HL-60 (cell line): ENCODE data around the gene HIVEP1.

Source experiments
- DNase-seq, 2 experiments: peaks; one replicate each; pipeline ENCODE4 v3.0.0-alpha.2; 2010 to 2020; ENCODE audit warnings: low read depth in 1 of 2, low spot score in 1 of 2
- H3K27ac ChIP-seq: fragments of 250-450 bp; sonication (Bioruptor Pico); replicated peaks from 2 replicates; pipeline ENCODE4 v1.5.1; 2020; ENCODE audit warnings: mild to moderate bottlenecking, moderate library complexity
- H3K27me3 ChIP-seq: fragments of 250-450 bp; sonication (Bioruptor Pico); 2 replicates; pipeline ENCODE4 v1.5.1; 2021; ENCODE audit warnings: mild to moderate bottlenecking, moderate library complexity; ENCODE audit not compliant: insufficient read depth, poor library complexity, severe bottlenecking
- H3K4me3 ChIP-seq: replicated peaks from 2 replicates; pipeline ENCODE4 v1.5.1; 2011; ENCODE audit warnings: mild to moderate bottlenecking, control low read depth, low read length; ENCODE audit not compliant: insufficient read depth
- GABPA ChIP-seq: IDR thresholded peaks from 2 replicates; pipeline ENCODE4 v1.6.1; 2012; ENCODE audit warnings: low read depth
- POLR2AphosphoS5 ChIP-seq: IDR thresholded peaks from 2 replicates; pipeline ENCODE4 v1.6.1; 2012; ENCODE audit warnings: low read depth
- SPI1 ChIP-seq: IDR thresholded peaks from 2 replicates; pipeline ENCODE4 v1.6.1; 2012; ENCODE audit warnings: low read depth, mild to moderate bottlenecking, borderline replicate concordance
- TF ChIP-seq, protein P1 (sequence below): IDR thresholded peaks from one replicate; pipeline ENCODE4 v1.5.1; 2011; ENCODE audit warnings: low read length, control low read depth, inconsistent platforms; ENCODE audit not compliant: insufficient read depth
- TF ChIP-seq, protein P2 (sequence below): IDR thresholded peaks from 2 replicates; pipeline ENCODE4 v1.6.1; 2012; ENCODE audit warnings: low read depth; ENCODE audit not compliant: insufficient replicate concordance

The HIVEP1 gene

DNA sequence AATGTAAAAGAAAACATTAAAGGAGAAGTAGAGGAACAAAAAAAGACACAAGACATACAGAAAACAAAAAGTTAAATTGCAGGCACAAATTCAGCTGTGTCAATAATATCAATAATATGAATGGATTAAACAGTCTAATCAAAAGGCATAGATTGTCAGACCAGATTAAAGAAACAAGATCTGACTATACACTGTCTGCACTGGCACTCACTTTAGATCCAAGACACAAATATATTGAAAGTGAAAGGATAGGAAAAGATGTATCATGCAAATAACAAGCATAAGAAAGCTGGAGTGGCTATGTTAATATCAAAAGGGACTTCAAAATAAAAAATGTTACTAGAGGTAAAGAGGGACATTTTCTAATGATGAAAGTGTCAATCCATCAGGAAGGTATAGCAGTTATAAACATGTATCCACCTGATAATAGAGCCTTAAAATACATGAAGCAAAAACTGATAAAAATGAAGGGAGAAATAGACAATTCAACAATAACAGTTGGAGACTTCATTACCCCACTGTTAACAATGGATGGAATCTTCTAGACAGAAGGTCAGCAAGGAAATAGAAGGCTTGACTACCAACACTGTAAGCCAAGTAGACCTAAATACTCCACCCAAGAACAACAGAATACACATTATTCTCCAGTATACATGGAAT, 89.7 kb downstream of the HIVEP1 start:
- no peak overlapping the region for H3K4me3 ChIP-seq
- no peaks in the 10 kb centered on the region for H3K27me3 ChIP-seq
- DNase-seq = no peak
- TF ChIP-seq, protein P1, sequence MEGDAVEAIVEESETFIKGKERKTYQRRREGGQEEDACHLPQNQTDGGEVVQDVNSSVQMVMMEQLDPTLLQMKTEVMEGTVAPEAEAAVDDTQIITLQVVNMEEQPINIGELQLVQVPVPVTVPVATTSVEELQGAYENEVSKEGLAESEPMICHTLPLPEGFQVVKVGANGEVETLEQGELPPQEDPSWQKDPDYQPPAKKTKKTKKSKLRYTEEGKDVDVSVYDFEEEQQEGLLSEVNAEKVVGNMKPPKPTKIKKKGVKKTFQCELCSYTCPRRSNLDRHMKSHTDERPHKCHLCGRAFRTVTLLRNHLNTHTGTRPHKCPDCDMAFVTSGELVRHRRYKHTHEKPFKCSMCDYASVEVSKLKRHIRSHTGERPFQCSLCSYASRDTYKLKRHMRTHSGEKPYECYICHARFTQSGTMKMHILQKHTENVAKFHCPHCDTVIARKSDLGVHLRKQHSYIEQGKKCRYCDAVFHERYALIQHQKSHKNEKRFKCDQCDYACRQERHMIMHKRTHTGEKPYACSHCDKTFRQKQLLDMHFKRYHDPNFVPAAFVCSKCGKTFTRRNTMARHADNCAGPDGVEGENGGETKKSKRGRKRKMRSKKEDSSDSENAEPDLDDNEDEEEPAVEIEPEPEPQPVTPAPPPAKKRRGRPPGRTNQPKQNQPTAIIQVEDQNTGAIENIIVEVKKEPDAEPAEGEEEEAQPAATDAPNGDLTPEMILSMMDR = no peak
- TF ChIP-seq GABPA (no peak), POLR2AphosphoS5 (no peak), SPI1 (no peak)
- TF ChIP-seq, protein P2, sequence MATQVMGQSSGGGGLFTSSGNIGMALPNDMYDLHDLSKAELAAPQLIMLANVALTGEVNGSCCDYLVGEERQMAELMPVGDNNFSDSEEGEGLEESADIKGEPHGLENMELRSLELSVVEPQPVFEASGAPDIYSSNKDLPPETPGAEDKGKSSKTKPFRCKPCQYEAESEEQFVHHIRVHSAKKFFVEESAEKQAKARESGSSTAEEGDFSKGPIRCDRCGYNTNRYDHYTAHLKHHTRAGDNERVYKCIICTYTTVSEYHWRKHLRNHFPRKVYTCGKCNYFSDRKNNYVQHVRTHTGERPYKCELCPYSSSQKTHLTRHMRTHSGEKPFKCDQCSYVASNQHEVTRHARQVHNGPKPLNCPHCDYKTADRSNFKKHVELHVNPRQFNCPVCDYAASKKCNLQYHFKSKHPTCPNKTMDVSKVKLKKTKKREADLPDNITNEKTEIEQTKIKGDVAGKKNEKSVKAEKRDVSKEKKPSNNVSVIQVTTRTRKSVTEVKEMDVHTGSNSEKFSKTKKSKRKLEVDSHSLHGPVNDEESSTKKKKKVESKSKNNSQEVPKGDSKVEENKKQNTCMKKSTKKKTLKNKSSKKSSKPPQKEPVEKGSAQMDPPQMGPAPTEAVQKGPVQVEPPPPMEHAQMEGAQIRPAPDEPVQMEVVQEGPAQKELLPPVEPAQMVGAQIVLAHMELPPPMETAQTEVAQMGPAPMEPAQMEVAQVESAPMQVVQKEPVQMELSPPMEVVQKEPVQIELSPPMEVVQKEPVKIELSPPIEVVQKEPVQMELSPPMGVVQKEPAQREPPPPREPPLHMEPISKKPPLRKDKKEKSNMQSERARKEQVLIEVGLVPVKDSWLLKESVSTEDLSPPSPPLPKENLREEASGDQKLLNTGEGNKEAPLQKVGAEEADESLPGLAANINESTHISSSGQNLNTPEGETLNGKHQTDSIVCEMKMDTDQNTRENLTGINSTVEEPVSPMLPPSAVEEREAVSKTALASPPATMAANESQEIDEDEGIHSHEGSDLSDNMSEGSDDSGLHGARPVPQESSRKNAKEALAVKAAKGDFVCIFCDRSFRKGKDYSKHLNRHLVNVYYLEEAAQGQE = no peak
- H3K27ac ChIP-seq = no peak overlapping the region

DNA sequence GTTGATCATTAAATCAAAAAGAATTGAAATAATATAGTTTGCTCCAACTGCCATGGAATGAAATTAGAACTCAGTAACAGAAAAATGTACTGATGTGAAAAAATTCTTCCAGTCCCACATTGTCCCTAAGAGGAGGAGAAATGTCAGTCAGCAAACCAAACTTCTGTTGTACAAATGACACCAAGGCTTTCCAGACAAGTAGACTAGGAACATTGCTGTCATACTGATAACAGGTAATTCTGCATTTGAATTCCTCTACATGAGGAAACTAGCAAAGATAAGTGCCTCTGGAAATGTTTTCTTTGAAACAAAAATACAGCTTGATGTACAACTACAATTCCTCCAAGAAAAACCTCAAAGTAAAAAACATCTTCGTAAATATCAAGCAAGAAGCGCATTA, 90.2 kb downstream of the HIVEP1 start:
- no peak for DNase-seq
- TF ChIP-seq, protein P1 = no peak
- TF ChIP-seq, protein P2 = no peak
- TF ChIP-seq POLR2AphosphoS5 = no peak
- no peak for TF ChIP-seq SPI1
- TF ChIP-seq GABPA = no peak
- Histone ChIP-seq H3K27ac (no peak overlapping the region), H3K27me3 (no peaks in the 10 kb centered on the region), H3K4me3 (no peak overlapping the region)

DNA sequence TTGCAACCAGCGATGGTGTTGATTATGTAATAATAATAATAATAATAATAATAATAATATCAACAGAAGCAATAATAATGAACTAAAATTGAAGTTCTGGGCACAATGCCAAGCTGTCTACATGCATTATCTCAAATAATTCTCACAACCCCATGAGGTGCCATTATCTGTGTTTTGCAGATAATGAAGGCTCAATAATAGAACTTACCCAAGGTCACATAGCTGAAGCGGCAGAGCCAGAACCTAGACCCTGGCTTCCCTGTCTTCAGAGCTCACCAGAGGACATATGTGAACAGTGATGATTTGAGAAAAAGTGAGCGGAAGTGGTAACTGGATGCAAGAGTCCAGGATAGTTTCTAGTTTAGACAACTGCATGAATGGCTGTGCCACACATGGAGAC, 91.0 kb downstream of the HIVEP1 start:
- no peak for DNase-seq
- Histone ChIP-seq H3K27me3 (no peaks in the 10 kb centered on the region), H3K27ac (no peak overlapping the region), H3K4me3 (no peak overlapping the region)
- TF ChIP-seq POLR2AphosphoS5 = no peak
- TF ChIP-seq, protein P1 = no peak
- no peak for TF ChIP-seq GABPA
- no peak for TF ChIP-seq SPI1
- TF ChIP-seq, protein P2 = no peak
